ENCODE results near the gene DDX10. TPM values are rescaled to one million over a fixed set of nuclear protein-coding genes. Genes with fewer than 3 reads are reported as not detected.

DDX10 gene
- total and polyA plus RNA-seq, 7 donors, result 10.0 to 18.0 (median 11.4) TPM

DNA sequence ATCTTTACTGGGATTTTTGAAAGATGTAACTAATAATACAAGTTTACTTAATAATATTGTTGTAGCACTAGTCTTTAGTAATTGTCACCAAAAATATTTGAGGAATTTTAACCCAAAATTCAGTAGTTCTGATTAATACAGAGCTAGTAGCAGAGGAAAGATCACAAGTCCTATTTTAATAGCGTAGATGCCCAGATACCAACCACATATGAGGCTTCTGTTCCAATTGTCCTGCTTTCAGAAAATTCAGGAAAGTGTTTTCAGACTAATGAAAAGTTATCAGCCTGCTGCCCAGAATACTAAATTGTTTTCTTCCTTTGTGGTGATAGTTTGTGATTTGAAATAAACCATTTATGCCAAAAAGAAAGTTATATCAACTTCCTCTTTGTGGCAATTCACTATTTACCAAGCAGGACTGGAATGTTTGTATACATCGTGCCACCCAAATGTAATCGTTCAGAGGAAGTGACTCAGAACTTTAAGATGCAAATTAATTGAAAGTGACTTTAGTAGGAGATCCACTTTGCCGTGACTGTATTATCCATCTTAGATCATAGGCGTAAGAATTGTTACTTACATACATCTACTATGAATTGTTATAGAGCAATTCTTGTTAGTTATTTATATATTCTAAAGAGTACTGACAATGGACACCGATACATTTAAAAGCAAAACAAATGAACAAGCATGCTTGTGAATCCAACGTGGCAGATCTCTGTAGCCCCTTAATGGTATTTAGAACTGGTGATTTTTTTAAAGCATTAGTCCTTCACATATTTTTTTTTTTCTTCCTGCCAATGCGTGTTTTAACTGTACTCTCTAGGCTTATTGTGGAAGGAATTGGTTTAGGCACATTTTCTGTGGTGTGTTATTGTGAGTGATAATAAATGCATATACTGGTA is 231.0 kb downstream of the DDX10 start:
- Histone ChIP-seq H3K4me3 (no peak overlapping the region), H3K36me3 (ENCODE audit: insufficient read depth in 1 of 2, low read depth in 1 of 2) (no peaks in the 10 kb centered on the region), H3K9me3 (no peaks in the 10 kb centered on the region), H3K4me1 (peaks cover 12% of the 10 kb centered on the region), H3K27me3 (ENCODE audit: insufficient read depth in 3 of 3, low read length in 2 of 3) (no peaks in the 10 kb centered on the region), H3K27ac (no peak overlapping the region)
- WGBS, 3 donors, result 74 to 78% (median 78%) methylated on average over 8 of the region's 8 CpGs
- intact Hi-C loops (cut with DNase I), result no loop called here
- TF ChIP-seq, protein P1, sequence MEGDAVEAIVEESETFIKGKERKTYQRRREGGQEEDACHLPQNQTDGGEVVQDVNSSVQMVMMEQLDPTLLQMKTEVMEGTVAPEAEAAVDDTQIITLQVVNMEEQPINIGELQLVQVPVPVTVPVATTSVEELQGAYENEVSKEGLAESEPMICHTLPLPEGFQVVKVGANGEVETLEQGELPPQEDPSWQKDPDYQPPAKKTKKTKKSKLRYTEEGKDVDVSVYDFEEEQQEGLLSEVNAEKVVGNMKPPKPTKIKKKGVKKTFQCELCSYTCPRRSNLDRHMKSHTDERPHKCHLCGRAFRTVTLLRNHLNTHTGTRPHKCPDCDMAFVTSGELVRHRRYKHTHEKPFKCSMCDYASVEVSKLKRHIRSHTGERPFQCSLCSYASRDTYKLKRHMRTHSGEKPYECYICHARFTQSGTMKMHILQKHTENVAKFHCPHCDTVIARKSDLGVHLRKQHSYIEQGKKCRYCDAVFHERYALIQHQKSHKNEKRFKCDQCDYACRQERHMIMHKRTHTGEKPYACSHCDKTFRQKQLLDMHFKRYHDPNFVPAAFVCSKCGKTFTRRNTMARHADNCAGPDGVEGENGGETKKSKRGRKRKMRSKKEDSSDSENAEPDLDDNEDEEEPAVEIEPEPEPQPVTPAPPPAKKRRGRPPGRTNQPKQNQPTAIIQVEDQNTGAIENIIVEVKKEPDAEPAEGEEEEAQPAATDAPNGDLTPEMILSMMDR (IDR thresholded peaks at IDR 0.05), result no peak
- DNase-seq (no peak), ATAC-seq (no peak)

DNA sequence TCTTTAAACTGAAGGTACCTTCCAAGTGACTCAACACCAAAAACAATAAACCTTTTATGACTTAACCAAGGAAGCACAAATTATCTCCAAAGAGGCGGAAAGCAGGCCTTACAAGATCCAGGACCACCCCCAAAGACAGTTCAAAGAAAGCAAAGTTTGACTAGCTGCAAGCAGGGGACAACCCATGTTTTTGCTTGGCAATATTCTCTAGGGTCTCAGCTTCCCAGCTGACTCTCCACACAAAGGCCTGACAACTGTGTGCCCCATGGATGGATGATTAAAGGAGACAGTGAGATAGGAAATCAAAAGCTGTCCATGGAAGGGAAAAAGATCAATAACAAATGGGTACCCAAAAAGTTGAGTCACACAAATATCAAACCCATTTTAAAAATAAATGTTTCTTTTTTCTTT is 232.2 kb downstream of the DDX10 start:
- 94 to 100% (median 95%) methylated on average over 1 of the region's 1 CpG for WGBS, 3 donors
- Histone ChIP-seq H3K36me3 (ENCODE audit: insufficient read depth in 1 of 2, low read depth in 1 of 2) (no peaks in the 10 kb centered on the region), H3K27ac (no peak overlapping the region), H3K4me1 (no peaks in the 10 kb centered on the region), H3K4me3 (no peak overlapping the region), H3K27me3 (ENCODE audit: insufficient read depth in 3 of 3, low read length in 2 of 3) (no peaks in the 10 kb centered on the region), H3K9me3 (no peaks in the 10 kb centered on the region)
- intact Hi-C loops (cut with DNase I), result no loop called here
- ATAC-seq (no peak), DNase-seq (no peak)
- TF ChIP-seq, protein P1 (IDR thresholded peaks at IDR 0.05), result no peak

DNA sequence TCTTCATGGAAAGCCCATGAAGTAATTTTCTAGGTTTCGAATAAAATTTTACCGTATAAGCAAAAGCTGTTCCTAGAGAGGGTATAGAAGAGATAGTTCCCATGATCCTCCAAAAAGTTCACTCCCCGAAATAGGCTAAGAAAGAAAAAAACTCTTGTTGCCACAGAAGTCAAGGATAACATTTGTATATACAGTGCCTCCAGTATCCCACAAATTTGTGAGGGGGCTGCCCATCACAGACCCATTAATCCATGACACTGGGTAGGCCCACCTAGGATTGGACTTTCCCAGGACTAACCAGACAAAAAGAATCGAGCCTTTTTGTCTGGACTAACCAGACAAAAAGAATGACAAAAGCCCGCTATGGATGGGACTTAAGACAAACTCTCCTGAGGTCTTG is 233.0 kb downstream of the DDX10 start:
- ATAC-seq, result no peak
- Histone ChIP-seq H3K27ac (no peak overlapping the region), H3K27me3 (ENCODE audit: insufficient read depth in 3 of 3, low read length in 2 of 3) (no peaks in the 10 kb centered on the region), H3K4me1 (no peaks in the 10 kb centered on the region), H3K36me3 (ENCODE audit: insufficient read depth in 1 of 2, low read depth in 1 of 2) (no peaks in the 10 kb centered on the region), H3K4me3 (no peak overlapping the region), H3K9me3 (no peaks in the 10 kb centered on the region)
- WGBS, 3 donors, result 95 to 99% (median 98%) methylated on average over 5 of the region's 5 CpGs
- intact Hi-C loops (cut with DNase I), result no loop called here
- no peak for DNase-seq
- TF ChIP-seq, protein P1 (IDR thresholded peaks at IDR 0.05), result no peak

DNA sequence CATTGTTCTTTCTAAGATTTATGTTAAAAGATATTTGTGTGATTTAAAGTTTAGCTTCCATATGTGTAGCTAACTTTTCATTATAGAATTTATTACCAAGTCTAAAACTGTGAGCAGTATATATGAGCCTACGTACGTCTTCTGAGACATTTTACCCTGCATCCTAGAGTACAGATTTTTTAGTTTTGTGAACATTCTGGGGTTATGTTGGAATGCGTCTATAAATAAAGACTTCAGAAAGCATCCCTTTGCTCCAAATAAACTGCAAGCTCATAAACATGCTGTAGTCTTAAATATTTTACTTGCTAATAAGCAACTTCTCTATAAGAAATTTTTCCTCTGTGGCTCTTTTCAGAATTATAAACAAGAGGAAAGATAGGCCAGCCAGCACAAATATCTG is 236.5 kb downstream of the DDX10 start:
- no peaks in the 10 kb centered on the region for H3K9me3 ChIP-seq
- 91 to 96% (median 94%) methylated on average over 3 of the region's 3 CpGs for WGBS, 3 donors
- TF ChIP-seq, protein P1 (IDR thresholded peaks at IDR 0.05), result no peak
- no peak overlapping the region for H3K4me3 ChIP-seq
- no peaks in the 10 kb centered on the region for H3K36me3 ChIP-seq (ENCODE audit: insufficient read depth in 1 of 2, low read depth in 1 of 2)
- DNase-seq (no peak), ATAC-seq (no peak)
- H3K27ac ChIP-seq, result no peak overlapping the region
- intact Hi-C loops (cut with DNase I), result no loop called here
- H3K27me3 ChIP-seq (ENCODE audit: insufficient read depth in 3 of 3, low read length in 2 of 3), result no peaks in the 10 kb centered on the region
- H3K4me1 ChIP-seq, result peaks cover 14% of the 10 kb centered on the region

Measured in psoas muscle (tissue), 8 donors.